NCI-H82 (cell line): Measurements from ENCODE around the gene KLK14.
A peak's percentile ranks its signal among the peaks of the same experiment; 100 is the strongest.

Source experiments
- DNase-seq: peaks from one replicate; lab custom pipeline; 2025; lab: John Stamatoyannopoulos, UW

Gene KLK14, protein sequence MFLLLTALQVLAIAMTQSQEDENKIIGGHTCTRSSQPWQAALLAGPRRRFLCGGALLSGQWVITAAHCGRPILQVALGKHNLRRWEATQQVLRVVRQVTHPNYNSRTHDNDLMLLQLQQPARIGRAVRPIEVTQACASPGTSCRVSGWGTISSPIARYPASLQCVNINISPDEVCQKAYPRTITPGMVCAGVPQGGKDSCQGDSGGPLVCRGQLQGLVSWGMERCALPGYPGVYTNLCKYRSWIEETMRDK

GRCh38 chr19:51082611-51083010 lies at the start of gene KLK14:
Gene KLK14, minus strand, starts transcription at chr19:51082887. Its CDS starts 273 bp downstream, at chr19:51082614.
- no peak for DNase-seq

- DNase-seq: peak; percentile 60
These were observed 49.3 kb upstream of the KLK14 start for GRCh38 chr19:51131780-51132680.

DNA sequence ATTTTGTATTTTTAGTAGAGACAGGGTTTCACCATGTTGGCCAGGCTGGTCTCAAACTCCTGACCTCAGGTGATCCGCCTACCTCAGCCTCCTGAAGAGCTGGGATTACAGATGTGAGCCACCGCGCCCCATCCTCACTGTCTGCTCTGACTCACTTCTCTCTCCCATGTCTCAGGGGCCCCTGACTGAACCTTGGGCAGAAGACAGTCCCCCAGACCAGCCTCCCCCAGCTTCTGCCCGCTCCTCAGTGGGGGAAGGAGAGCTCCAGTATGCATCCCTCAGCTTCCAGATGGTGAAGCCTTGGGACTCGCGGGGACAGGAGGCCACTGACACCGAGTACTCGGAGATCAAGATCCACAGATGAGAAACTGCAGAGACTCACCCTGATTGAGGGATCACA lies 47.0 kb upstream of the KLK14 start:
- no peak for DNase-seq

DNA sequence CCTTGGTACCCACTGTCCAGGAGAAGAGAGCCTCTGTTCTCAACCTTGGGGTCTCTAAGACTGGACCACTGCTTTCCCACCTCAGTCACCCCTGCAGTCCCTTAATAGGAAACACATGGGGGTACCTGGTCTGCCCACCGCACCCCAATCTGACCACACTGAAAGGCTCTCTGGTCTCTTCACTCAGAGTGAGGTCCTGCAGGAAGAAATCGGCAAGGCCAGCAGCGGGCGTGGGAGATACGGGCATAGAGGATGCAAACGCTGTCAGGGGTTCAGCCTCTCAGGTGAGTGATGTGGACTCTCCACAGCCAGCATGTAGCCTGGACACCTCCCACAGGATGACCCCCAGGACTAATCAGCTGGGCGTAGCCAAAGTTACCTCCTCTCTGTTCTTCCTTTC lies 45.5 kb upstream of the KLK14 start:
- DNase-seq: no peak

DNA sequence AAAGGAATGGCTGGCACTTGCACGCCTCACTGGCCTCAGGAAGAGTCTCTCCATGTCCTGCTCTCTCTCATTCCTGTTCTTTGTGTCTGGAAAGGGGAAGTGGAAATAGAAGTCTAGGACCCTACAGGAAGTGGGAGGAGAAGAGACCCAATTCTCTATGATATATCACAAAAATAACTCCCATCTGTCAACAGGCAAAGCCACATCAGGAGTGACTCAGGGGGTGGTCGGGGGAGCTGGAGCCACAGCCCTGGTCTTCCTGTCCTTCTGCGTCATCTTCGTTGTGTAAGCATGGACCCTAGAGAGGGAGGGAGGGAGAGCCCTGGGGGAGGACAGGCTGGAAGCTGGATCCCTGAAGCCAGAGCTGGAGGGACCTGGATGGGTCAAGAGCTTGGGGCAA lies 45.1 kb upstream of the KLK14 start:
- DNase-seq: no peak

- no peak for DNase-seq
These were observed 44.3 kb upstream of the KLK14 start for GRCh38 chr19:51127032-51127431.

- DNase-seq: no peak
These were observed 42.9 kb upstream of the KLK14 start for GRCh38 chr19:51125421-51126075.

DNA sequence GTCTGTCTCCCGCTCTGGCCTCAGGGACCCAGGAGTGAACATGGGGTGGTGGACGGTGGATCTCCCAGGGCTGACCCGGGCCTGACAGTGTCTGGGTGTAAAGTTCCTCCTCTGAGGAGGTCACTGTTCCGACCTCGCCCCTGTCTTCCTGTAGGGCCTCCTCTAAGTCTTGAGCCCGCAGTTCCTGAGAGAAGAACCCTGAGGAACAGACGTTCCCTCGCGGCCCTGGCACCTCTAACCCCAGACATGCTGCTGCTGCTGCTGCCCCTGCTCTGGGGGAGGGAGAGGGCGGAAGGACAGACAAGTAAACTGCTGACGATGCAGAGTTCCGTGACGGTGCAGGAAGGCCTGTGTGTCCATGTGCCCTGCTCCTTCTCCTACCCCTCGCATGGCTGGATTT lies 42.0 kb upstream of the KLK14 start, which contains the start of gene SIGLEC9:
TSS of gene SIGLEC9 (plus strand) at position 178 of the 400 bp plus-strand sequence. CDS start at position 247, 69 bp downstream.
- DNase-seq: no peak

- DNase-seq: no peak
These were observed 41.5 kb upstream of the KLK14 start for GRCh38 chr19:51124216-51124615.

DNA sequence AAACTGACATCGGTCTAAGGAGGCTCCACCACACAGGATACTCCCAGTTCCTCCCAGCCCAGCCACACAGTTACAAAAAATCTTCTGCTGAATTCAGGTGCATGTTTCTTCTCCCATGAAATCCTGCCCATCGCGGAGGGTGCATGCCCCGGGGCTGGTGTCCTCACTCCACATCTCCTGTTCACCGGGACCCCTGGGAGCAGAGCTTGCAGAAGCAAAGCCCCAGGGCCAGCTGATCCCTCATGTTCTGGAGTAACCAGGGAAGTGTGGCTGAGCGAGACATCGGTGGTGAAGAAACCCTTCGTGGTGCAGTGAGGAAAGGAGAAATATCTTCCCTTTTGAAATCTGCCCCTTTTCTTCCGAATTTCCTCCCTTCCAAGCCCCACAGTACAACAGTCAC lies 41.1 kb upstream of the KLK14 start:
- DNase-seq: no peak

GRCh38 chr19:51123381-51123800 lies 40.7 kb upstream of the KLK14 start:
- no peak for DNase-seq

GRCh38 chr19:51122112-51122981 lies 39.7 kb upstream of the KLK14 start:
- no peak for DNase-seq

DNA sequence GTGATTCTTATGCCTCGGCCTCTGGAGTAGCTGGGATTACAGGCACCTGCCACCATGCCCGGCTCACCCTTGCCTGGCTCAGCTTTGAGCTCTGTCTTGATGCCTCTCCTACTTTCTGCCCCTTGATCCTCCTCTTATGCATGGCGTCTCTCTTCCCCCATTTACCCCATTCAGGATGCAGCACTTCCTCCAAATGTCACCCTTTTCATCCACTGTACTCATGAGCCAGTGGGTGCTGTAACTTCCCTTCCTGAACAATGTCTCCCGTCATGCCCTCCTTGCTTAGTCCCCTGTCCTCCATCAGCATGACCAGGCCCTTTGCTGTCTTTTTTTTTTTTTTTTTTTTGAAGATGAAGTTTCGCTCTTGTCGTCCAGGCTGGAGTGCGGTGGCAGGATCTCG lies 38.6 kb upstream of the KLK14 start:
- no peak for DNase-seq

- no peak for DNase-seq
These were observed 37.5 kb upstream of the KLK14 start for GRCh38 chr19:51120160-51120559.

- DNase-seq: no peak
These were observed 36.9 kb upstream of the KLK14 start for GRCh38 chr19:51119611-51120010.

DNA sequence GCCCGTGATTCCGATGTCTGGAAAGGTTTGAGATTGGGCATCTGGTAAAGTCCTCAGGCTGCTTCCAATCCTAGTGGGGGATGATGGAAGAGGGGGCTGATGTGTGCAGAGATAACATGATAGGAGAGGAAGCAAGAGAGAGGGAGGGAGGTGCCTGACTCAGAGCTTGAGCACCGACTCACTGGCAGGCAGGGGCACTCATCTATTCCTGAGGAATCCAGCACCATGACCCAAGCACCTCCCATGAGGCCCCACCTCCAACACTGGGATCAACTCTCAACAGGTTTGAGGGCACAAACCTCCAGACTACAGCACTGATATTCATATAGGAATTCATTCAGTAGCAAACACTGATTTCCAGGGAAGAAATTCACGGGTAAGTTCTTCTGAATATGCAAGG lies 36.4 kb upstream of the KLK14 start:
- no peak for DNase-seq

DNA sequence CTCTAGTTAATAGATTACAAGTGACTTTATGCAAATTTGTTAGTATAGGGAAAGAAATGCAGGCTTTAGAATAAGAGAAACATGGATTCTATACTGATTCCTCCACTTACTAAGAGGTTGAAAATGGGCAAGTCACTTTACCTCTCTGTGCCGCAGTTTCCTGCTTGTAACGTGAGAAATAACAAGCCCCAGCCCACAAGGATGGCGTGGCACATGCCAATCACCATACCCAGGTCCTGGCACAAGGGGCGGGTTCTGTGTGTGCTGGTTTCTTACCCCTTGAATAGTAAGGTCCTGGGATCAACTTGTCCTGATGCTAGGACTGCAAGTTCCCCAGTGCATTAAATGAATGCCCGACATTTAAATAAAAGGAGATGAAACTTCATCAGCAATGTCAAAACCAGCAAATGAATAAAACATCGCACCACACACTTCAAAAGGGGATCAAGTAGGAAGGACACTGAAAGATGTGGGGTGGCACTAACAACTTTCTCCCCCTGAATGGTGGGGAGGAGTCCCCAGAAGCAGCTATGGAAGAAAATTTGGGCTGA lies 34.1 kb upstream of the KLK14 start:
- no peak for DNase-seq

GRCh38 chr19:51114087-51114729 lies 31.5 kb upstream of the KLK14 start:
- DNase-seq: no peak

DNA sequence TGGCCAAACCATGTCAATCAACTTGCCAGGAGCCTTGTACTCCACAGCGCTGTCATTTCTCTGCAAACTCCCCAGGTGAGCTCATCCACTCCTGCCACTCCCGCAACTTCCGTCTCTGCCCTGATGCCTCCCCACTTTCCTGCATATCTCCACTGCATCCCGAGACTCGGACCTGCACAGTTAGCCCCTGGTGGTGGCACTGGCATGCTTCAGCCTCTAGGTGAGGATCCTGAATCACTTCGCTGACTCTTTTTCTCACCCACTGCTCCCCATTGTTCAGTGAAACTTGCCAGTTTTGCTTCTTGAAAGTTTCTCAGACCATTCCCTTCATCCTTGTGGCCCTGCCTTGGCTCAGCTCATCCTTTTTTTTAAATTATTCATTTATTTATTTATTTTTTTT lies 28.9 kb upstream of the KLK14 start:
- DNase-seq: peak; percentile 30

DNA sequence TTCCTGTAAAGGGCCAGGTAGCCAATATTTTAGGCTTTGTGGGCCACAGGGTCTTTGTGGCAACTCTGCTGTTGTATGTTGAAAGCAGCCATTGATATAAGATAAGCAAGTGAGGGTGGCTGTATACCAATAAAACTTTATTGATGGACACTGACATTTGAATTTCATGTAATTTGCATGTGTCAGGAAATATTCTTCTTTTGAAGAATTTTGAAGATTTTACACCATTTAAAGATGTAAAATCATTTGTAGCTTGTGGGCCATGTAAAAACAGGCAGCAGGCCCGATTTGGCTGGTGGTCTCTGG lies 27.9 kb upstream of the KLK14 start:
- DNase-seq: no peak

GRCh38 chr19:51108805-51109146 lies 26.1 kb upstream of the KLK14 start:
- DNase-seq: no peak
